ENCODE measurements around the gene ETV3L.
A peak's percentile ranks its signal among the peaks of the same experiment; 100 is the strongest.

DNA sequence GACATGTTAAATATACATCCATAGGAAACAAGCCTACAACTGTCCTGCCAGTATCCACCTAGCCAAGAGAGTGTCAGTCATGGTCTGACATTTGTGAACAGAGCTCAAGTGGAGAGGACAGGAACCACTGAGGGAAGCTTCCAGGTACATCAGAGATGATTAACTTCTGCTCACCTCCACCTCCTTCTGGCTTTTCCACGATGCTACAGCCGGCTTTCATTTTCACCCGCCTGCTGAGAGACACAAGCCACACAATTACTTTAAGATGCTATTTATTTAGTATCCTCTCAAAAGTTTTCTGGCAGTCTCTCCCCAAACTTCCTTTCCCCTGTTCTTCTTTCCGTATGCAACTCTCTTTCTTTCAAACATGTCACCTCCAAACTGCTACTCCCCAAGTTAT, 36.5 kb upstream of the ETV3L start:
- TF ChIP-seq, protein P1, sequence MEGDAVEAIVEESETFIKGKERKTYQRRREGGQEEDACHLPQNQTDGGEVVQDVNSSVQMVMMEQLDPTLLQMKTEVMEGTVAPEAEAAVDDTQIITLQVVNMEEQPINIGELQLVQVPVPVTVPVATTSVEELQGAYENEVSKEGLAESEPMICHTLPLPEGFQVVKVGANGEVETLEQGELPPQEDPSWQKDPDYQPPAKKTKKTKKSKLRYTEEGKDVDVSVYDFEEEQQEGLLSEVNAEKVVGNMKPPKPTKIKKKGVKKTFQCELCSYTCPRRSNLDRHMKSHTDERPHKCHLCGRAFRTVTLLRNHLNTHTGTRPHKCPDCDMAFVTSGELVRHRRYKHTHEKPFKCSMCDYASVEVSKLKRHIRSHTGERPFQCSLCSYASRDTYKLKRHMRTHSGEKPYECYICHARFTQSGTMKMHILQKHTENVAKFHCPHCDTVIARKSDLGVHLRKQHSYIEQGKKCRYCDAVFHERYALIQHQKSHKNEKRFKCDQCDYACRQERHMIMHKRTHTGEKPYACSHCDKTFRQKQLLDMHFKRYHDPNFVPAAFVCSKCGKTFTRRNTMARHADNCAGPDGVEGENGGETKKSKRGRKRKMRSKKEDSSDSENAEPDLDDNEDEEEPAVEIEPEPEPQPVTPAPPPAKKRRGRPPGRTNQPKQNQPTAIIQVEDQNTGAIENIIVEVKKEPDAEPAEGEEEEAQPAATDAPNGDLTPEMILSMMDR (conservative IDR thresholded peaks at IDR 0.05; ENCODE audit: low read depth in 2 of 2) = peak; percentile 17 to 33; a peak in 1 of 4 replicates
- TF ChIP-seq REST (IDR thresholded peaks at IDR 0.05; ENCODE audit: unreplicated experiment) = no peak
- TF ChIP-seq CREB1 (CRISPR knock-in tag; IDR thresholded peaks at IDR 0.05; ENCODE audit: low read depth) = no peak
- no peak for TF ChIP-seq EZH2 (IDR thresholded peaks at IDR 0.05; ENCODE audit: low read depth, unreplicated experiment)
- no peak for TF ChIP-seq POLR2AphosphoS5 (IDR thresholded peaks at IDR 0.05; ENCODE audit: low read depth)
- TF ChIP-seq JUNB (IDR thresholded peaks at IDR 0.05; ENCODE audit: unreplicated experiment) = no peak
- no peak for TF ChIP-seq EZH2phosphoT487 (IDR thresholded peaks at IDR 0.05; ENCODE audit: unreplicated experiment)
